Neural progenitor cell (in vitro differentiated cells): ENCODE data around the gene ZNF512.

Experiments used
- CTCF ChIP-seq: fragments of 200-600 bp; sonication (generic); IDR thresholded peaks from 2 replicates; pipeline ENCODE4 v1.5.1; 2017; ENCODE audit warnings: antibody characterized with exemption, mild to moderate bottlenecking
- EZH2phosphoT487 ChIP-seq: fragments of 200-600 bp; sonication (generic); IDR thresholded peaks from 2 replicates; pipeline ENCODE4 v1.6.1; 2017; ENCODE audit warnings: antibody characterized with exemption

GRCh38 chr2:27571197-27571596, 11.6 kb upstream of the ZNF512 start:
- TF ChIP-seq CTCF (no peak), EZH2phosphoT487 (no peak)
